ENCODE measurements around the gene PTDSS2. TPM values are rescaled to one million over a fixed set of nuclear protein-coding genes. Genes with fewer than 3 reads are reported as not detected.
"Not testable (repeated sequence)": the region's sequence is repeated elsewhere in the genome, so short reads cannot be mapped to it uniquely, and the experiment has no call there.

PTDSS2 gene
- total and polyA plus RNA-seq, 7 donors, result 4.8 to 76.2 (median 30.1) TPM

DNA sequence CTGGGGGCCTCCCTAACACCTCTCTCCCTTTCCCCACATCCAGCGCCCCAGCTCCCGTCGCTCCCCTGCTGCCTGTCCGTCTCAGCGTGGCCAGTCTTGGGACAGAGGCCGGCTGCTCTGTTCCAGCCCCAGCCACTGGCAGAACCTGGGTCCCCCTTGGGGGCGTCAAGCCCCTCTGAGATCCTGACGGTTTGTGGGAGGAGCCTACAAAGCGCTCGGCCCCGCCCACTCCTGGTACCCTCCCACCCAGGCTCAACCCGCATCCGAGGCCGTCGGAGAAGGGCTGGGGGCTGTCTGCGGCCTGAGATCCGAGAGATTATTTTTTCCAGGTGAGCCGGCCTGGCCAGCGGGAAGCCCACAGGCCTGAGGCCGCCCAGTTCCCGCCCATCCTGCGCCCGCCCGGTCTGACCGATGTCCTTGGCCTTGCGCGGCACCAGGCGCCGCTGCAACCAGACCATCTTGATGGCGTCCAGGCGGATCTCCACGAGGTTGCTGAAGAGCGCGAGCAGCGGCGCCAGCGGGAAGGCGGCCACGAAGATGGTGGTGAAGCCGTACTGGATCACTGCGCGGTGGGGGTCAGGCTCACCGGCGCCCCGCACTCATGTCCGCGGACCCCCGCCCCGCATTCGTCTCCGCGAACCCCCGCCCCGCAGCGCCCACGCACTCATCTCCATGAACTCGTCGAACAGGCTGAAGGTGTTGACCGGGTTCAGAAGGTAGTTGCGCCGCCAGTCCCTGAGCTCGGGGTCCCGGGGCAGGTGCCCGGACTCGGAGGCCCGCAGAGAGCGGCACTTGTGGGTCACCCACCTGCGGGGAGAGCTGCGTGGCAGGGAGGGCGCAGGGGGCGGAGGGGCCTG, 29.8 kb upstream of the PTDSS2 start:
- no peak overlapping the region for H3K4me3 ChIP-seq
- intact Hi-C loops (cut with DNase I), result no loop called here
- TF ChIP-seq, protein P1, sequence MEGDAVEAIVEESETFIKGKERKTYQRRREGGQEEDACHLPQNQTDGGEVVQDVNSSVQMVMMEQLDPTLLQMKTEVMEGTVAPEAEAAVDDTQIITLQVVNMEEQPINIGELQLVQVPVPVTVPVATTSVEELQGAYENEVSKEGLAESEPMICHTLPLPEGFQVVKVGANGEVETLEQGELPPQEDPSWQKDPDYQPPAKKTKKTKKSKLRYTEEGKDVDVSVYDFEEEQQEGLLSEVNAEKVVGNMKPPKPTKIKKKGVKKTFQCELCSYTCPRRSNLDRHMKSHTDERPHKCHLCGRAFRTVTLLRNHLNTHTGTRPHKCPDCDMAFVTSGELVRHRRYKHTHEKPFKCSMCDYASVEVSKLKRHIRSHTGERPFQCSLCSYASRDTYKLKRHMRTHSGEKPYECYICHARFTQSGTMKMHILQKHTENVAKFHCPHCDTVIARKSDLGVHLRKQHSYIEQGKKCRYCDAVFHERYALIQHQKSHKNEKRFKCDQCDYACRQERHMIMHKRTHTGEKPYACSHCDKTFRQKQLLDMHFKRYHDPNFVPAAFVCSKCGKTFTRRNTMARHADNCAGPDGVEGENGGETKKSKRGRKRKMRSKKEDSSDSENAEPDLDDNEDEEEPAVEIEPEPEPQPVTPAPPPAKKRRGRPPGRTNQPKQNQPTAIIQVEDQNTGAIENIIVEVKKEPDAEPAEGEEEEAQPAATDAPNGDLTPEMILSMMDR (IDR thresholded peaks at IDR 0.05), result no peak
- TF ChIP-seq POLR2AphosphoS5 (IDR thresholded peaks at IDR 0.05) (no peak), POLR2A (IDR thresholded peaks at IDR 0.05) (no peak), EP300 (IDR thresholded peaks at IDR 0.05) (no peak)
- peaks cover 0 to 15% (median 11%) of the 10 kb centered on the region in 4 donors for H3K4me1 ChIP-seq
- 79 to 90% methylated on average over 71 of the region's 71 CpGs for WGBS, 2 donors
- H3K36me3 ChIP-seq, result no peaks in the 10 kb centered on the region
- no peaks in the 10 kb centered on the region for H3K9me3 ChIP-seq
- H3K27me3 ChIP-seq, result peaks cover 25 to 77% (median 65%) of the 10 kb centered on the region in 3 donors
- no peak for DNase-seq
- H3K27ac ChIP-seq, result no peak overlapping the region

DNA sequence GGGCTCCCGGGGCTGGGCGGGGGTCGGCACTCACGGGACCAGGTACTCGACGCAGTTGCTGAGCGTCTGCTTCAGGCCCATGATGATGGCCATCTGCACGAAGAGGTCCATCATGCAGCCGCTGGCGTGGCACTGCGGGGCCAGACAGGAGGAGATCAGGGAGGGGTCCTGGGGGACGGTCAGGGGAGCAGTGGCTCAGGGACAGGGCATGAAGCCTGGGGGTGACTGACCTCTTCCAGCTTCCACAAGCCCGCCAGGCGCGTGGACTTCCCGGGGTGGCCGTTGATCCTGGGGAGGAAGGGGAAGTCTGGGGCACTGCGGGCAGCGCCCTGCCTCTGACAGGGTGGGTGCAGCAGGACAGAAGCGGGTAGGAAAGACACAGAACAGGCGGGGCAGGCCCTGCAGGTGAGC, 29.2 kb upstream of the PTDSS2 start:
- TF ChIP-seq EP300 (IDR thresholded peaks at IDR 0.05), result no peak
- TF ChIP-seq POLR2AphosphoS5 (IDR thresholded peaks at IDR 0.05), result no peak
- TF ChIP-seq, protein P1 (IDR thresholded peaks at IDR 0.05), result no peak
- TF ChIP-seq POLR2A (IDR thresholded peaks at IDR 0.05), result no peak
- no peak overlapping the region for H3K27ac ChIP-seq
- DNase-seq, result no peak
- no peaks in the 10 kb centered on the region for H3K9me3 ChIP-seq
- no peak overlapping the region for H3K4me3 ChIP-seq
- 85 to 90% methylated on average over 21 of the region's 21 CpGs for WGBS, 2 donors
- H3K27me3 ChIP-seq, result peaks cover 25 to 71% (median 58%) of the 10 kb centered on the region in 3 donors
- intact Hi-C loops (cut with DNase I), result no loop called here
- no peaks in the 10 kb centered on the region for H3K36me3 ChIP-seq
- peaks cover 0 to 15% (median 11%) of the 10 kb centered on the region in 4 donors for H3K4me1 ChIP-seq

DNA sequence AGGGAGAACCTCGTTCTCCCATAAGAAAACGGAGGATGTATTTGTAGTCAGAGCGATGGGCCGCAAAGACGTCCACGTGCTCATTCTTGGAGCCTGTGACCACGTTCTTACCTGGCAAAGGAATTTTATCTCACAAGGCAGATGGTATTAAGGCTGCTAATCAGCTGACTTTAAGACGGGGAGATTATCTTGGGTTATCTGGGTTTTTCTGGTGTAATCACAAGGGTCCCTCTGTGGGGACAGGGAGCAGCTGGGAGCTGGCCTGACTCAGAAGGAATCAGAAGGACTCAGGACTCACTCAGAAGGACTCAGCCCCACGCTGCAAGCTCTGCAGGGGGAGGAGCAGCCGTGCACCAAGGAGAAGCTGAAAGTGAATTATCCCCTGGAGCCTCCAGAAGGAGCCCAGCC, 27.8 kb upstream of the PTDSS2 start:
- no peak overlapping the region for H3K4me3 ChIP-seq
- H3K9me3 ChIP-seq, result no peaks in the 10 kb centered on the region
- H3K27ac ChIP-seq, result no peak overlapping the region
- H3K4me1 ChIP-seq, result peaks cover 0 to 3% (median 1%) of the 10 kb centered on the region in 4 donors
- H3K36me3 ChIP-seq, result no peaks in the 10 kb centered on the region
- WGBS, 2 donors, result 87 to 93% methylated on average over 10 of the region's 10 CpGs
- peaks cover 17 to 58% (median 45%) of the 10 kb centered on the region in 3 donors for H3K27me3 ChIP-seq
- DNase-seq, result no peak
- TF ChIP-seq POLR2A (IDR thresholded peaks at IDR 0.05), result no peak
- TF ChIP-seq, protein P1 (IDR thresholded peaks at IDR 0.05), result no peak
- TF ChIP-seq EP300 (IDR thresholded peaks at IDR 0.05), result no peak
- no peak for TF ChIP-seq POLR2AphosphoS5 (IDR thresholded peaks at IDR 0.05)
- intact Hi-C loops (cut with DNase I), result no loop called here

DNA sequence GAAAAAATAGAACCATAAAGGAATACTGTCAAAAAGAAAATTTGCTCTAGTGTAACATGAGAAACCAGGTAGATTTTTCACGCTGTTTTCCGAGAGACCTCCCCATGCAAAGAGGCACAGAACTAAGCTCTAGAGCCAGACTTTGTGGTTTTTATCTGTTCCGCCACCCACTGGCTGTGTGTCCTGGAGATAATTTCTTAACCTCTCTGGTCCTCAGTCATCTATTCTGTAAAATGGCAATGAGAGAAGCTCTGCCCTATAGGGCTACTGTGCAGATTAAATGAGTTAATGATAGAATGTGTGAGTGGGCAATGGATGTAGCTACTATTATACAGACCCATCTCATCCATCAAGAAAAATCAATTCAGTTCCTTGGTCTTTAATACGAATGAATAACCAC, 25.8 kb upstream of the PTDSS2 start:
- TF ChIP-seq POLR2AphosphoS5 (IDR thresholded peaks at IDR 0.05) (no peak), POLR2A (IDR thresholded peaks at IDR 0.05) (no peak), EP300 (IDR thresholded peaks at IDR 0.05) (no peak)
- TF ChIP-seq, protein P1 (IDR thresholded peaks at IDR 0.05), result no peak

DNA sequence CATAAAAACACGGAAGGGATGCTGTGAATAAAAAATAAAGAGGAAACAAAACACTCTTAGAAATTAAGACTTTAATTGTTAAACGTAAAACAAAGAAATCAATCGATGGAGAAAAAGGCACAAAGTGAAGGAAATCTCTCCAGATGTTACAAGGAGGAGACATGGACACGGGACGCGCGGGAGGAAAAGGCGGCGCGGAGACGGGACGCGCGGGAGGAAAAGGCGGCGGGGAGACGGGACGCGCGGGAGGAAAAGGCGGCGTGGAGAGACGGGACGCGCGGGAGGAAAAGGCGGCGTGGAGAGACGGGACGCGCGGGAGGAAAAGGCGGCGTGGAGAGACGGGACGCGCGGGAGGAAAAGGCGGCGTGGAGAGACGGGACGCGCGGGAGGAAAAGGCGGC, 25.3 kb upstream of the PTDSS2 start:
- H3K9me3 ChIP-seq; DNase-seq; H3K27ac ChIP-seq; H3K4me1 ChIP-seq; H3K4me3 ChIP-seq; intact Hi-C loops (cut with DNase I); H3K36me3 ChIP-seq: not testable (repeated sequence)
- 76 to 95% methylated on average over 31 to 36 of the region's 45 CpGs for WGBS, 2 donors
- H3K27me3 ChIP-seq, result peaks cover 6 to 33% (median 22%) of the 10 kb centered on the region in 3 donors

More for the DNA sequence above, 25.8 kb upstream of the PTDSS2 start:
- Histone ChIP-seq H3K9me3 (no peaks in the 10 kb centered on the region), H3K36me3 (no peaks in the 10 kb centered on the region), H3K27ac (no peak overlapping the region), H3K27me3 (peaks cover 8 to 38% (median 27%) of the 10 kb centered on the region in 3 donors), H3K4me3 (no peak overlapping the region), H3K4me1 (no peaks in the 10 kb centered on the region)
- intact Hi-C loops (cut with DNase I), result no loop called here
- 93 to 94% methylated on average over 4 of the region's 4 CpGs for WGBS, 2 donors
- no peak for DNase-seq
